Frontal cortex (tissue), 4 donors: Measurements from ENCODE around the gene CLRN3. TPM values are rescaled to one million over a fixed set of nuclear protein-coding genes. Genes with fewer than 3 reads are reported as not detected.

Source experiments
- DNase-seq, 2 donors: peaks; one replicate each; pipeline ENCODE4 v3.0.0; 2012; ENCODE audit warnings: low spot score in 2 of 2
- FAIRE-seq: peaks from 2 replicates; lab custom pipeline; 2012; peaks lifted over from hg19 to GRCh38; lab: Jason Lieb, UNC
- total RNA-seq: library from RNA; depleted of rRNA; stranded (reverse); fragments of >200 nt; gene quantifications from one replicate; pipeline ENCODE4 v1.2.3, GENCODE V29; 2014
- donor health status: control.
- donor health status: control.
- donor health status: control.

The CLRN3 gene
- total RNA-seq, 1 donor from 2014 or later: not detected

DNA sequence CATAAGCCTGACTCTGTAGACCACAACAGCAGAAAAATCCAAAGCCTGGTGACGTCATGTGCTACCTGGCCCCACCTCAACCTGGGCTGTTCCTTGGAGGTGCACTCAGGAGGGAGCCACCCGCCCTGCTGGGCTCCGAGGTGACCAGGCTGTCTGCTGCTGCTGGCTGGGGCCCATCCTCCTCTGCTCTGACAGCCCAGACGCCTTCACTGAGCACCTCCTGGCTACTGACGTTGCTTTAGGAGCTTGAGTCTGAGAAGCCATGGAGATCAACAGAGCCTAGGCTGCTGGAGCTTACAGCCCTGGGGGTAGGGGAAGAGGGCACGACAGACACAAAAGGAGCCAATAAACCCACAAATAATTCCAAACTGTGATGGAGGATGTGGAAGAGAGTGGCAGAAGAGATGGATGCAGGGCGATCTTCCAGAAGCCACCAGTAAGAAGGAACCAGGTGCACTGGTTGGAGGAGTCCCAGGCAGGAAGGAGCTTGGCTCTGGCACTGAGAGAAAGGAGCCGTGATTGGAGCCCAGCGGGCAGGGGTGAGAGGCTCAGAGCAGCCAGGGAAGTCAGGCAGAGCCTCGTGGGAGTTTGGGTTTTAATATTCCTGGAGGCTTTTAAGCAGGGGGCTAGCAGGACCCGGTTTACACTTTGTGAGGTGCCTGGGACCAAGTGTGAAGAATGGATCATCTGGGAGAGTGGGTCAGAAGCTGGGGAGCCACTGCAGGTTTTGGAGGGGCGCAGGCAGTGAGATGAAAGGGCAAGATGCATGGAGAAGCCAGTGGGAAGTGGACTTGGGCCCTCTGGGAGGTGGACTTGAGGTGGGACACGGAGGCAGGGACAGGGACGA, 12.5 kb upstream of the CLRN3 start:
- DNase-seq (no peak), FAIRE-seq (no peak)

GRCh38 chr10:127904311-127905000, 11.7 kb upstream of the CLRN3 start:
- FAIRE-seq (no peak), DNase-seq (no peak)

GRCh38 chr10:127903789-127904188, 11.0 kb upstream of the CLRN3 start:
- DNase-seq (no peak), FAIRE-seq (no peak)

DNA sequence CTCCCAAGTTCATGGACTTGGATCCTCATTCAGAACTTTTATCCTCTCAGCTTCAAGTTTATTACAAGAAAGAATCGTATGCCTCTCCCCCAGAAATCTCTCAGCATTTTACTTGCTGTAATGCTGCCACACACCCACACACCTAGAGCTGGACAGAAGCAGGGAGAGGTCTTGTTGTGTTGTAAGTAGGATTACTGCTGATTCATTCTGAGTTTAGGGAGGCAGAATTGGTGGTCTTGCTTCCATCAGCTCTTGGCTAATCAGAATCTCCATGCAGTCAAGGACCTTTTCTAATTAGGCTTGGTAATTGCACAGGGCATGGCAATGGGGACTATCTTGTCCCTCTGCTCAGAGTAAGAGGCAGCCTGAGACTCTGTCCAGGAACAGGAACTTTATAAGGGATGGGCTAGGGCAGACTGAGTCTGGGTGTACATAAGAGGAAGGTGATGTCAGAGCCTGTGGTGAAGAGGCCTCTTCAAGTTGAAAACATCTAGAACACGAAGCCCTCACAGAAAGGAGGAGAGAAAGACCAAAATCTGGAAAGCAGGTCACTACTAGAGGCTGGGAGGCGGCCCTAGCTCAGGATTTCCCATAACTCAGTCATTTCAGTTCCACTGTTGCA, 7.1 kb upstream of the CLRN3 start:
- no peak for DNase-seq
- no peak for FAIRE-seq

GRCh38 chr10:127897177-127897576, 4.4 kb upstream of the CLRN3 start:
- no peak for DNase-seq
- no peak for FAIRE-seq

DNA sequence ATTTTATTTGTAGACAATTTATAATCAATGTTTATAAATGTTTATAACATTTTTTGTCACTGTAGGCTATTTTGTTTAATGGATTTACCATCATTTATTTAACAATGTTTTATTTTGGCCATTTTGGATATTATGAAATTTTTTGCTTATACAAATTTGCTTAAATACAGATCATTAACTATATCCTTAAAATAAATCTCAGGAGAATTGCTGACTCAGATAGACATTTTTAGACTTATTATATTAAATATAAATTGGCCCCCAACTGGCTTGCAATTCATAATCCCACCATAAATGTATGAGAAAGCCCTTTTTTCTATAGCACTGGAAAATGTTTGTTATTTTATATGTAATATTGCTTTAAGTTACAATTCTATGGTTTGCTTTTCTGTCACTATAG, 3.8 kb upstream of the CLRN3 start:
- DNase-seq (no peak), FAIRE-seq (no peak)

GRCh38 chr10:127894146-127894545, 1.4 kb upstream of the CLRN3 start:
- FAIRE-seq (no peak), DNase-seq (no peak)

- no peak for FAIRE-seq
- no peak for DNase-seq
Observed at GRCh38 chr10:127890832-127891334, 1.9 kb downstream of the CLRN3 start.

- FAIRE-seq (no peak), DNase-seq (no peak)
Observed at GRCh38 chr10:127890216-127890615, 2.5 kb downstream of the CLRN3 start.

GRCh38 chr10:127889605-127890195, 3.0 kb downstream of the CLRN3 start:
- no peak for DNase-seq
- FAIRE-seq: no peak

DNA sequence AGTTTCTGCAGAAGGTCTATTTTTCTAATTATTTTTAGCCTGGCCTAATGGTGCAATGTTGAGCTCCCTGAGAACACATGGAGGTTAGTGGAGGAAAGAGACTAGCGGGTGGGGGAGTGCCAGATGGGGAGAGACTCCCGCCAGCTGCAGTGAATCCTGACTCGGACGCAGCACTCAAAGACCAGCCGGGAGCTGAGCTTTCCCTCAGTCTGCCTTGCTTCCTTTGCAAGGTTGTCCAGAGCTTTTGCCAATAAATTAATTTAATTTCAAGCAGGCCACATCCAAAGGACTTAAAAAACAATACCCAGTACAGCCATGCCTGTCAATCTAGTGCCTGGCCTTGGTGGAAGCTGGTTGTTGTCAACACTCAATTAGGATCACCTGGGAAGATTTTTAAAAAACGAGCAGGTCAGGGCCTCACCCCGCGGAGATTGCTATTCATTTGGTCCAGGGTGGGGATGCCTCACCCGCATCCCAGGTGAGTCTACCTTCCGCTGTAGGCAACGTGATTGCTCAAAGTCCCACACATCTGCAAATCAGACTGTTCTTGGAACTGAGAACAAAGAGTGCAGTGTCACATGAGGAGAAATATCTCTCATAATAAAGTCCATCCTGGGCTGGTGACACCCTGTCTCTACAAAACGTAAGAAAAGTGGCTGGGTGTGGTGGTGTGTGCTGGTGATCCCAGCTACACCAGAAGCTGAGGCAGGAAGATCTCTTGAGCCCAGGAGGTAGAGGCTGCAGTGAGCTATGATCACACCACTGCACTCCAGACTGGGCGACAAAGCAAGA, 4.0 kb downstream of the CLRN3 start:
- no peak for FAIRE-seq
- DNase-seq: no peak

DNA sequence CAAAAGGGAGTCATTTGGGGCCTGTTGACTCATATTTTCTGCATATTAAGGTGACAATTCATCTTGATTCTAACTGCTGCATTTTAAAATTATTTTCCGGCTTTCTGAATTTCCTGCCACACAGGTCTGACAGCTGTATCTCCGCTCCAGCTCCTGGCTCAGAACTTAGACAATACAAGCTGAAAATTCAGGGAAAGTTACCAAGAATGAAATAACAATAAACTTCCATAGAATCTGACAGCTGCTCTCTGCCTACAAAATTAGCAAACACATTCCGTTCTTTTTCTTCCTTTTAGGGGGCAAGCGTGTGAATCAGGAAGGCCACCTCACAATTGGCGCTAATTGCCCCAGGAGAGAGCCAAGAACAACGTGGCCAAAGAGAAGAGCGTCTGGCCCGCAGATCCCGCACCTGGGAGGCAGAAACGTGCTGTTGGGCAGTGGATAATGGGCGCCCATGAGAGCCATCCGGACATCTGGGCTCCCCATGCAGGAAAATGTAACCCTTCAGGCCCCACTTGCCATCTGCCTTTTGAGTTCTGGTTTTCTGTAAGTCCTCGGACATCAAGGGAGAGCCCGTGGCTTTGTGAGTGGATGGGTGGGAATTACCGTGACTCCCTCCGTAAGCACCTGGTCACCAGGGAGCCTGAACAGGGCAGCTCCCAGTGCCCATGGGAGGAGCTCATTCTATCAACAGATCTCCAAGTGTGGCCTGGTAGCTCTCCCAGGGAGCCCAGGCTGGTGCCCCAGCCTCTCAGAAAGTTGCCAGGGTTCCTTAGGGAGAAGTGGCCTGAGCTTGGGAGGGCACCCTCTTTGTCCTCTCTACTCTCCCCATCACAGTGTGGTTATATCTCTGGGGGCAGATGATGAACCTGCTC, 5.0 kb downstream of the CLRN3 start:
- FAIRE-seq: no peak
- DNase-seq: no peak

- no peak for FAIRE-seq
- DNase-seq: no peak
Observed at GRCh38 chr10:127886371-127887051, 6.2 kb downstream of the CLRN3 start.

- no peak for FAIRE-seq
- no peak for DNase-seq
Observed at GRCh38 chr10:127884501-127884900, 8.2 kb downstream of the CLRN3 start.

DNA sequence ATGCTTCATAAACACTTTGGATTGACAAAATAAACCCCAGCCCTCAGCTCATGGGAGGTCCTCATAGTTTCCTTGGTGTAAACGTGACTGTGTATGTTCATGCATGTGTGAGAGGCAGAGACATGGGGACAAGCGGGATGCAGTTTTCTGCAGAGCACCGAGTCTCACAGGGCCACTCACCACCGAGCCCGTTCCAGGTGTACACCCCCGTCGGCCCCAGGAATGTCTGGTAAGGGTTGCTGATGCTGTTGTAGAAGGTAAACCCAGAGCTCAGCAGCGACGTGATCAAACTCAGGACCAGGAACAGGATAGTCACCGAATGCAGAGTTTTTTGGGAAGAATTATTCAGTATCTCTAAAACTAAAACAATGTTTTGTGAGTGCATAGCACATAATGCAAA, 9.2 kb downstream of the CLRN3 start:
- DNase-seq: no peak
- no peak for FAIRE-seq

DNA sequence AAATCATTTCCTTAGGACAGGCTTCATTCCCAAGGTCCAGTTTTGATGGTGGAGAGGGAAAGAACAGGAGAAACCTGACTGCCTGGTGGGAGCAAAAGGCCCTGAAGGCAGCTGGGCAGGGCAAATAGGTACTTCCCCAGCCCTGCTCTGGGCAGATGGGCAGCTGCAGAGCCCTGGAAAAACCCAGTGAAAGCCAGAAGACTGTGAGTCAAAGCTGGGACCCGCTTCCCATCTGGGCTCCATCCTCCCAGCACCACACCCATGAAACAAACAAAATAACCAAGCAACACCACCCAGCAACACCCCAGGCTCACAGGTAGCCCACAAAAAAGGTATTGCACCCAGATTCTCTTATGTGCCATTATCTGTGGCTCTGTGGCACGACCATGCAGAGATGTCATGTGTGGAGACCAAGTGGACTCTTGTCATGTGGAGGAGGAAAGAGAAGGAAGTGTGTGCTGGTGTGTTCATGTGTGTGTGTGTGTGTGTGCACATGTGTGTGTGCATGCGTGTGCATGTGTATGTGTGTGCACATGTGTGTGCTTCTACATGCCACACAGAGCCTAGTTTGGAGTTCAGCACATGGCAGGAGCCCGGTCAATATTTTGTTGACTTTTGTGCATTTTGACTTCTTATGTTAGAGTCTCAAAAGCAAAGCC, 9.8 kb downstream of the CLRN3 start:
- FAIRE-seq (no peak), DNase-seq (no peak)

DNA sequence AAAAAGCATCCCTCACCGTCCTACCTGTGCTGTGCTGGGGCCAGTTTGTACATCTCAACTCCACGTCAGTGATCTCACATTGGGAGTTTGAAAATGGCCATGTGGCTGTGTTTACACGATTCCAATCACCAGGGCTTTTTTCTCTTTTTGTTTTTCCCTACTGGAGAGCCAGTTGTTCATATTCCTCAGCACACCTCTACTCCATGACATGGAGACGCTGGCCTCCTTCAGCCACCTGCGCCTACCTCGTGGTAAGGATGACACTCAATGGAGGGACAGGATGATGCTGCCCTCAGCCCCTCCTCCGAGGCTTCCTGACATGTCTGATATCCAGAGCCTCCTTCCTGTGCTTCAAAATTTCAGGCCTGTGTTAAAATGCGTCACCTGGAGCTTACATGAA, 10.3 kb downstream of the CLRN3 start:
- FAIRE-seq: no peak
- DNase-seq: no peak

- DNase-seq (no peak), FAIRE-seq (no peak)
Observed at GRCh38 chr10:127881262-127881661, 11.5 kb downstream of the CLRN3 start.
